Karpas-422 (cell line): Measurements from ENCODE around the gene ZNF625. TPM values are rescaled to one million over a fixed set of nuclear protein-coding genes. Genes with fewer than 3 reads are reported as not detected.

Source experiments
- DNase-seq: peaks from one replicate; pipeline ENCODE4 v3.0.0-alpha.2; 2015
- H2AFZ ChIP-seq: fragments of 200-600 bp; sonication (generic); 2 replicates; pipeline ENCODE4 v1.6.1; 2014; ENCODE audit warnings: antibody characterized with exemption, low read length, mixed read lengths
- H3K27ac ChIP-seq: fragments of 200-600 bp; sonication (generic); 2 replicates; pipeline ENCODE4 v1.5.1; 2014; ENCODE audit warnings: mild to moderate bottlenecking, low read length, moderate library complexity
- H3K27me3 ChIP-seq: fragments of 200-600 bp; sonication (generic); 2 replicates; pipeline ENCODE4 v1.6.1; 2014; ENCODE audit warnings: low read length, mixed read lengths
- H3K36me3 ChIP-seq: fragments of 200-600 bp; sonication (generic); 2 replicates; pipeline ENCODE4 v1.6.1; 2014; ENCODE audit warnings: low read length, mixed read lengths; ENCODE audit not compliant: insufficient read depth
- H3K4me1 ChIP-seq: fragments of 200-600 bp; sonication (generic); 2 replicates; pipeline ENCODE4 v1.6.1; 2014; ENCODE audit warnings: mild to moderate bottlenecking, low read length, mixed read lengths
- H3K4me2 ChIP-seq: fragments of 200-600 bp; sonication (generic); 2 replicates; pipeline ENCODE4 v1.6.1; 2014; ENCODE audit warnings: low read length, low read depth, mild to moderate bottlenecking; ENCODE audit not compliant: poor library complexity, severe bottlenecking
- H3K4me3 ChIP-seq: fragments of 200-600 bp; sonication (generic); 2 replicates; pipeline ENCODE4 v1.5.1; 2014; ENCODE audit warnings: mild to moderate bottlenecking, antibody characterized with exemption, low read length, mixed read lengths
- H3K79me2 ChIP-seq: fragments of 200-600 bp; sonication (generic); 2 replicates; pipeline ENCODE4 v1.6.1; 2014; ENCODE audit warnings: mild to moderate bottlenecking, low read length, mixed read lengths
- H3K9ac ChIP-seq: fragments of 200-600 bp; sonication (generic); 2 replicates; pipeline ENCODE4 v1.6.0; 2014; ENCODE audit warnings: low read length
- H3K9me2 ChIP-seq: fragments of 200-600 bp; sonication (generic), shearing (Covaris generic); replicated peaks from 2 replicates; pipeline ENCODE4 v1.6.0; 2014; ENCODE audit warnings: mild to moderate bottlenecking, low read length, moderate library complexity; ENCODE audit not compliant: insufficient read depth
- H3K9me3 ChIP-seq: fragments of 300-700, 200-600 bp; sonication (generic); 2 replicates; pipeline ENCODE4 v1.6.1; 2014; ENCODE audit warnings: low read length, mixed read lengths
- H4K20me1 ChIP-seq: fragments of 200-600 bp; sonication (generic); 2 replicates; pipeline ENCODE4 v1.6.1; 2014; ENCODE audit warnings: mild to moderate bottlenecking, antibody characterized with exemption, low read length, low read depth; ENCODE audit not compliant: insufficient read depth
- total RNA-seq: library from RNA; depleted of rRNA; stranded (reverse); fragments of >200 nt; shearing (Covaris generic); gene quantifications from 2 replicates; pipeline ENCODE4 v1.2.3, GENCODE V29; 2014; ENCODE audit warnings: low replicate concordance

Gene ZNF625
- total RNA-seq, 1 experiment from 2014 or later = 9.7 TPM

GRCh38 chr19:12180377-12180776 lies 23.8 kb upstream of the ZNF625 start:
- no peaks in the 10 kb centered on the region for H3K27me3 ChIP-seq
- H3K4me2 ChIP-seq = no peak overlapping the region
- no peaks in the 10 kb centered on the region for H3K9me2 ChIP-seq
- no peaks in the 10 kb centered on the region for H3K4me1 ChIP-seq
- no peak overlapping the region for H3K9ac ChIP-seq
- H3K79me2 ChIP-seq = peaks cover 86% of the 10 kb centered on the region
- peaks cover 54% of the 10 kb centered on the region for H3K9me3 ChIP-seq
- no peak overlapping the region for H3K4me3 ChIP-seq
- DNase-seq = no peak
- H3K27ac ChIP-seq = no peak overlapping the region
- no peak overlapping the region for H2AFZ ChIP-seq
- no peaks in the 10 kb centered on the region for H4K20me1 ChIP-seq
- H3K36me3 ChIP-seq = peaks cover 68% of the 10 kb centered on the region

DNA sequence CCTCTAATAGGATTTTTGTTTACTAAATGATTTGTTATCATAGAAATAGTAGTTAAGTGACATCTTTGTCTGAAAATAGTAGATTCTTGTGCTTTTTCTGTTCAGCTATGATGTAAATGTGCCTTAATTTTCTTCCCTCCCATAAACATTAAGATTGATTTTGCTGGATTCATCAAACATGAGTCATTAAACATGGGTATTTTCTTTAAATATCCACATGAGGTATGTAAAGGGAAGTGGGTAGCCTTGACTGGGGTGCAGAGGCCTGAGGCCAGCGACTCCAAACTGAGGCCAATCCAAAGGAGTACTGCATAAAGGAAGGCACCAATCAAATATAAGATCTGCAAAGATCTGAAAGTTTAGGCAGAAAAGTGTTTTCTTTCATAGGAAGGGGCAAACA lies 10.1 kb upstream of the ZNF625 start:
- Histone ChIP-seq H3K27ac (no peak overlapping the region), H3K4me1 (peaks cover 8% of the 10 kb centered on the region)
- DNase-seq = no peak

DNA sequence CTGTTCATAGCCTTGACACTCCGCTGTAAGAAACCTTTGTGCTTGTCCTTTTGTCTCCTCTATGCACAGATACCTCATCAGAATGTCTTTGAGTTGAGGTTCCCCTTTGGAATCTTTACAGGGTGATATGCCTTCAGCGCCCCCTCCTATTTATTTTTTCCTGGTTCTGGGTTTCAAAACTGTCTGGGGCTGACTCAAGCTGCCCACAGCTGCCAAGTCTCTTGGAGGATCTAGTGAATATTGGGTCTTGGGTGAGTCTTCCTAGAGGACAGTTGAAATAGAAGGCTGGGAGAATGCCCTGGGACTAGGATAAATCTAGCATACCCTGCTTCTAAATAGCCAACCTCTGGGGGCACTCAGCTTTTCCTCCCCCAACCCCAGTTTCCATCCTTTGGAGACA lies 7.3 kb upstream of the ZNF625 start:
- Histone ChIP-seq H2AFZ (no peak overlapping the region), H3K4me1 (peaks cover 8% of the 10 kb centered on the region), H3K9me2 (no peaks in the 10 kb centered on the region), H3K27ac (no peak overlapping the region; the same call in 1 of the 2 replicates), H3K36me3 (peaks cover 37% of the 10 kb centered on the region), H4K20me1 (no peaks in the 10 kb centered on the region), H3K4me2 (peak overlapping the region; percentile 67), H3K79me2 (peaks cover 57% of the 10 kb centered on the region), H3K9me3 (0 out of 2 replicates have a peak, but pooled peaks cover 2% of the 10 kb centered on the region), H3K9ac (peak overlapping the region; percentile 89), H3K27me3 (no peaks in the 10 kb centered on the region), H3K4me3 (peak overlapping the region; percentile 88)
- no peak for DNase-seq

More for the DNA sequence above, 10.1 kb upstream of the ZNF625 start:
- no peak overlapping the region for H3K4me2 ChIP-seq
- no peaks in the 10 kb centered on the region for H4K20me1 ChIP-seq
- H3K9ac ChIP-seq = no peak overlapping the region
- H3K79me2 ChIP-seq = peaks cover 74% of the 10 kb centered on the region
- no peak overlapping the region for H2AFZ ChIP-seq
- H3K9me3 ChIP-seq = 0 out of 2 replicates have a peak, but pooled peaks cover 2% of the 10 kb centered on the region
- no peaks in the 10 kb centered on the region for H3K27me3 ChIP-seq
- peaks cover 55% of the 10 kb centered on the region for H3K36me3 ChIP-seq
- H3K4me3 ChIP-seq = no peak overlapping the region
- no peaks in the 10 kb centered on the region for H3K9me2 ChIP-seq

DNA sequence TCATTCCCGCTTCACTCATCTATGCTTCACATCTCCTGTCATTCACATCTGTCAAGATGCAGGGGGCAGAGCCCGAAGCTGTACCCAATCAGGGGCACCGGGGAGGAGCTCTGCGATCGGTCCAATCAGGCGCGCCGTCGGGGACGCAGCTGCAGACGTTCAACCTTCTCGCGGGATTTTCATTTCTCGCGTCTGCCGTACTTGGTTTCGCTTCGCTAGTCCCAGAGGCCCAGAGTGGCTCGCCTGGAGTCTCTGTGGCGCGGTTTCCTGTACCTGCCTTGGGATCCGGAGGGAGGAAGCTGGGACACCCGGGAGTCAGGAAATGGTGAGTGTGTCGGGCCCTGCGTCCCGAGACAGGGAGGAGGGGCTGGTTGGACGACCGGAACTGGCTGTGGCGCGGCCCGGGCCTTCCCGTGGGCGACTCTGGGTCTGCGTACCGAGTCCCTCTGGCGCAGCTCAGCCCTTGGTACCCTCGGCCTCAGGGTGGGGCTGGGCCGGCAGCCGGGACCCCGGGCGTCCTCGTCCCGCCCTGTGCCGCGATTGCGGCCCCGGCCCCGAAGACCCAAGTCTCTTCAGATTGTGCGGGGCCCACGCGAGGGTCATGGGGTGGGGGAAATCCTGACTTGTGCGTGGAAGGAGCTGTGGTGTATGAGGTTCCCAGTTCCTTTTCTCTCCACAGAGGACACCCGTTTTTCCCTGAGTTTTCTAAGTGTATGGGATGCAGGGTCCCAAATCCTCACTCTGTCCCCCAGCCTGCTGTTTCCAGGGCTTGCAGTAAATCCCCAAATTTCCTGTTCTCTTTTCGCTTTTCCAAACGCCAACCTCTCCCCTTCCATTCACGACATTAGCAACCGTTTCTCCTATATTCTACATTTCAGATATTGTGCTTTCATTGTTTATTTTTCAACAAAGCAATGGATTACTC lies 6.6 kb upstream of the ZNF625 start, which contains the start of gene ZNF136:
ZNF136 (plus strand) TSS at position 215 of the 925 bp plus-strand sequence; CDS start at position 323, 108 bp downstream.
- peak within 1 kb of the TSS; percentile 66 for H3K27ac ChIP-seq
- H3K4me2 ChIP-seq = peak within 1 kb of the TSS; percentile 67
- DNase-seq = peak; percentile 99
- H3K4me1 ChIP-seq = peaks cover 8% of the 10 kb centered on the region
- H4K20me1 ChIP-seq = no peaks in the 10 kb centered on the region
- H3K4me3 ChIP-seq = peak within 1 kb of the TSS; percentile 88
- H3K9ac ChIP-seq = peak within 1 kb of the TSS; percentile 89
- H2AFZ ChIP-seq = peak within 1 kb of the TSS; percentile 99
- H3K9me2 ChIP-seq = no peaks in the 10 kb centered on the region
- H3K79me2 ChIP-seq = peaks cover 50% of the 10 kb centered on the region
- 0 out of 2 replicates have a peak, but pooled peaks cover 2% of the 10 kb centered on the region for H3K9me3 ChIP-seq
- peaks cover 31% of the 10 kb centered on the region for H3K36me3 ChIP-seq
- no peaks in the 10 kb centered on the region for H3K27me3 ChIP-seq

DNA sequence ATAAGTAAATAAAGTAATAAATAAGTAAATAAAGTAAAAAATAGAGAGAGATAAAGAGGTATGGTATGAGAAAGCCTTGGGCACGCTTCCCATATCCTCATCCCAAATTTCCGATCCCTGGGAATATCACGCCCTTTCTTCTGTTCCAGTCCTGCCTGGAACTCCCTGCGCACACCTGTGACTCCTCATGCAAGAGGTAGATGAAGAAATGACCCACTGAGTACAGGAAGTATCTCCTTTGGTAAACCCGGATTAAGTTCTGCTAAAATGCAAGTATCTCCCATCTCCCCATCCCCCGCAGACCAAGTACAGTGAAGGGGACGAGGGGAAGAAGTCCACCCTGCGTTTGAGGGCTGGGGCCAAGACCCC lies 6.0 kb upstream of the ZNF625 start:
- Histone ChIP-seq H3K4me2 (peak overlapping the region; percentile 67), H3K4me1 (peaks cover 8% of the 10 kb centered on the region), H2AFZ (peak overlapping the region; percentile 99), H3K9me2 (no peaks in the 10 kb centered on the region), H3K9me3 (0 out of 2 replicates have a peak, but pooled peaks cover 2% of the 10 kb centered on the region), H3K9ac (peak overlapping the region; percentile 89), H3K27ac (no peak overlapping the region), H3K36me3 (peaks cover 28% of the 10 kb centered on the region), H3K27me3 (no peaks in the 10 kb centered on the region), H4K20me1 (no peaks in the 10 kb centered on the region), H3K79me2 (peaks cover 46% of the 10 kb centered on the region), H3K4me3 (peak overlapping the region; percentile 88)
- DNase-seq = no peak

- H4K20me1 ChIP-seq = no peaks in the 10 kb centered on the region
- H3K4me2 ChIP-seq = no peak overlapping the region
- H3K36me3 ChIP-seq = peaks cover 4% of the 10 kb centered on the region
- H3K27ac ChIP-seq = no peak overlapping the region
- no peak for DNase-seq
- H3K9ac ChIP-seq = no peak overlapping the region
- no peak overlapping the region for H3K4me3 ChIP-seq
- H2AFZ ChIP-seq = no peak overlapping the region
- no peaks in the 10 kb centered on the region for H3K27me3 ChIP-seq
- no peaks in the 10 kb centered on the region for H3K9me2 ChIP-seq
- peaks cover 22% of the 10 kb centered on the region for H3K4me1 ChIP-seq
- H3K79me2 ChIP-seq = peaks cover 37% of the 10 kb centered on the region
- H3K9me3 ChIP-seq = no peaks in the 10 kb centered on the region
Observed at GRCh38 chr19:12159773-12160414, 3.4 kb upstream of the ZNF625 start.

DNA sequence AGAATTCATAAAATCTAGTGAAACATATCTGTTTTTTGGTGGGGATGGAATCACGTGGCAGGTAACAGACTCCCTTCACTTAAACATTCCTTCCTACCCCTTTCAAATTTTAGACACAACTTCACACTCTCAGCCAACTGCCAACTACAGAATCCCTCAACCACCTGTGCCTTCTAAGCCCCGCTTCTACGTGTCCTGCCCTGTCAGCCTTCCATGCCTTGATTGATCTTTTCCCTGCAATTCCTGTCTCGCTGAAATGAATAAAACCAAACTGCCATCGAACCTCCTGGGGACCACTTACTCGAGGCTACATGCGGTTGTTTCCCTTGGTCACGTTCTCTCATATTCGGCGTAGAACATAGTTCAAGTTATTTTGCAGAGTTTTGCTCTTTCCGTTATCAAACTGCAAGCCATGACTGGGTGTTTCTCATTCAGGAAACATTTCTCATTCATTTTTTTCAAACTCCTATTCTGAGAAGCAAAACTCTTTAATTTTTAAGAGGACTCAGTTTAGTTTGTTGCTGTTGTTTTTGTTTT lies 1.1 kb downstream of the ZNF625 start:
- Histone ChIP-seq H3K79me2 (peaks cover 47% of the 10 kb centered on the region), H3K9ac (peak overlapping the region; percentile 98), H3K4me3 (peak overlapping the region; percentile 92), H3K9me3 (no peaks in the 10 kb centered on the region), H3K4me2 (peak overlapping the region; percentile 88), H3K4me1 (peaks cover 19% of the 10 kb centered on the region), H3K9me2 (no peaks in the 10 kb centered on the region), H3K27me3 (no peaks in the 10 kb centered on the region), H2AFZ (no peak overlapping the region), H3K27ac (peak overlapping the region; percentile 80; the same call in 1 of the 2 replicates), H3K36me3 (peaks cover 29% of the 10 kb centered on the region), H4K20me1 (no peaks in the 10 kb centered on the region)
- no peak for DNase-seq

DNA sequence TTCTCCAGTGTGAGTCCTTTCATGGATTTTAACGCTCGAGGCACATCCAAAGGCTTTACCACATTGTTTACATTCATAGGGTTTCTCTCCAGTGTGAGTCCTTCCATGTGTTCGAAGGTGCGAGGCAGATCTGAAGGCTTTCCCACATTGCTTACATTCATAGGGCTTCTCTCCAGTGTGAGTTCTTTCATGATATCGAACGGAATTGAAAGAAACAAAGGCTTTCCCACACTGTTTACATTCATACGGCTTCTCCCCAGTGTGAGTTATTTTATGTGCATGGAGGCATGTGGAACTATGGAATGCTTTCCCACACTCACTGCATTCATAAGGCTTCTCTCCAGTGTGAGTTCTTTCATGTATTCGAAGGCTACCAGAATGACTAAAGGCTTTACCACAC lies 11.2 kb downstream of the ZNF625 start:
- Histone ChIP-seq H3K4me1 (peaks cover 10% of the 10 kb centered on the region), H3K4me3 (no peak overlapping the region), H4K20me1 (no peaks in the 10 kb centered on the region), H3K9me2 (no peaks in the 10 kb centered on the region), H3K27ac (no peak overlapping the region), H3K27me3 (no peaks in the 10 kb centered on the region), H3K79me2 (peaks cover 6% of the 10 kb centered on the region; the same call in 1 of the 2 replicates), H3K4me2 (no peak overlapping the region), H3K9me3 (peaks cover 27% of the 10 kb centered on the region), H3K9ac (no peak overlapping the region), H2AFZ (no peak overlapping the region), H3K36me3 (peaks cover 36% of the 10 kb centered on the region)
- DNase-seq = no peak
